SU-DHL-6 (cell line): ENCODE results near the gene SNCG.
"Not testable (repeated sequence)": the region's sequence is repeated elsewhere in the genome, so short reads cannot be mapped to it uniquely, and the experiment has no call there.

Source experiments
- CTCF ChIP-seq: fragments of 200-600 bp; sonication (generic); IDR thresholded peaks from one replicate; pipeline ENCODE4 v1.5.1; 2017; ENCODE audit warnings: antibody characterized with exemption, mild to moderate bottlenecking, low read length, moderate library complexity; ENCODE audit not compliant: insufficient read depth, poor library complexity, severe bottlenecking
- EZH2phosphoT487 ChIP-seq: fragments of 200-600 bp; sonication (generic), shearing (Covaris generic); conservative IDR thresholded peaks from 2 replicates; pipeline ENCODE4 v1.6.1; 2018; ENCODE audit warnings: mild to moderate bottlenecking, antibody characterized with exemption, low read length, moderate library complexity, mixed read lengths

GRCh38 chr10:86991362-86991761 lies 33.0 kb downstream of the SNCG start:
- TF ChIP-seq CTCF, EZH2phosphoT487: not testable (repeated sequence)
